Duodenal mucosa (tissue), 2 donors: ENCODE data around the gene MGLL.
A peak's percentile ranks its signal among the peaks of the same experiment; 100 is the strongest.

Experiments
- H3K27ac ChIP-seq: one replicate; pipeline ENCODE4 v1.7.0; 2013; ENCODE audit warnings: low read depth, low read length
- H3K27me3 ChIP-seq, 2 donors: one replicate each; pipeline ENCODE4 v1.7.0; 2013; ENCODE audit warnings: low read length in 2 of 2, control low read depth in 1 of 2; ENCODE audit not compliant: insufficient read depth in 2 of 2, control insufficient read depth in 1 of 2
- H3K36me3 ChIP-seq, 2 donors: one replicate each; pipeline ENCODE4 v1.7.0; 2013; ENCODE audit warnings: low read length in 2 of 2, control low read depth in 1 of 2; ENCODE audit not compliant: insufficient read depth in 2 of 2, control insufficient read depth in 1 of 2
- H3K4me1 ChIP-seq, 2 donors: one replicate each; pipeline ENCODE4 v1.7.0; 2013; ENCODE audit warnings: low read length in 2 of 2, control low read depth in 1 of 2; ENCODE audit not compliant: insufficient read depth in 2 of 2, control insufficient read depth in 1 of 2
- H3K4me3 ChIP-seq, 2 donors: one replicate each; pipeline ENCODE4 v1.7.0; 2013; ENCODE audit warnings: low read length in 2 of 2, low read depth in 1 of 2
- H3K9ac ChIP-seq, 2 donors: one replicate each; pipeline ENCODE4 v1.7.0; 2013; ENCODE audit warnings: low read length in 2 of 2, low read depth in 1 of 2
- H3K9me3 ChIP-seq, 2 donors: one replicate each; pipeline ENCODE4 v1.7.0; 2013; ENCODE audit warnings: low read length in 2 of 2, control low read depth in 1 of 2; ENCODE audit not compliant: control insufficient read depth in 1 of 2

MGLL gene

DNA sequence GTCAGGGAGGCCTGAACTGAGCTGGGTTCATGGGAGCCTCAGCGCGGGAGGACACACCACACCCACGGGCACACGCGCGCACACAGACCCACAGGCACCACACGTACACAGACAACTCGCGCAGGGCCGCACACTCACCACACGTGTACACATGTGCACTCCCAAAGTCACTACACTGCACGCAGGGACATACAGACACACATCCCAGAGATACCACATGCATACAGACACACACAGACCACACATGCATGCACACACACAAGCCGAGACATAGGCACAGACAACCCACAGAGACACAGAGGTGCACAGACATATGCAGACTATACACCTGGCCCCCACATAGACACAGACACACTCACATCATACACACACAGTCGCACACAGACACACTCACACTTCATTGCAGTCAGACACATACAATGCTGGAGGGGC, 1.1 kb upstream of the MGLL start:
- peaks cover 35 to 43% of the 10 kb centered on the region in 2 donors for H3K4me1 ChIP-seq
- peaks cover 0 to 2% of the 10 kb centered on the region in 2 donors for H3K9me3 ChIP-seq
- H3K9ac ChIP-seq = peak overlapping the region; percentile 22 to 76
- H3K27me3 ChIP-seq = no peaks in the 10 kb centered on the region
- H3K4me3 ChIP-seq = peak overlapping the region; percentile 45 to 81
- H3K36me3 ChIP-seq = no peaks in the 10 kb centered on the region
- no peak overlapping the region for H3K27ac ChIP-seq

DNA sequence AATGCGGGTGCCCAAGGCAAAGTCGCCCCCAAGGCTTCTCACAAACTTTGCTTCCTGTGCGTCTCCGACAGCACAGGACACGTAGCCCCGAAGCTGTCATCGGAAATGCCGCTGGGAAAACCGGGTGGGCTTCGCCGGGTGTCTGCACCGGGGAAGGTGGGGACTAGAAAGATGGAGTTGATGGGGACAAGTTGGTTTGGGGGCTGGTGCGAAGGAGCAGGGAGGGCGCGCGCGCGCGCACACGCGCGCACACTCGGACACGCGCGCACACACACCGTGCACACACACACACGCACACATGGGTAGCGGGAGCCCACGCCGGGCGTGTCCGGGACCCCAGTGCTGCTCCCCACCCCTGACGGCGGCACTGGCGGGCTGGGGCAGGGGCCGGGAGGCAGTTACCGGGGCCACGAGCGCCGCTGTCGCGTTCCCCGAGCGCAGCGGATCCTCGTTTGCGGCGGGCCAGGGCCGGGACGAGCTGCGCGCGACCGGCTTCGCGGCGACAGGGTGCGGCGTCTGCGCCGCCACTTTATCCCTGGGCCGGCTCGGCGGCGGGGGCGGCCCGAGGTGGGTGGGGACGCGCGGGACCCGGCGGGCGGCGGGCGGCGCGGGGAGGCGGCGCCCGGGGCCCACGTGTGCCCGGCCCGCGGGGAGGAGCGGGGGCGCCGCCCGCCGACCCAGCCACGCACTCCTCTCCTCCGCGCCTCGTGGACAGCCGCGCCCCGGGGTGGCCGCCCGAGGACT, 539 bp upstream of the MGLL start:
- H3K4me1 ChIP-seq = peaks cover 37 to 49% of the 10 kb centered on the region in 2 donors
- peak overlapping the region; percentile 57 for H3K27ac ChIP-seq
- peak overlapping the region; percentile 91 to 94 for H3K4me3 ChIP-seq
- H3K9ac ChIP-seq = peak overlapping the region; percentile 86 to 89
- H3K27me3 ChIP-seq = no peaks in the 10 kb centered on the region
- no peaks in the 10 kb centered on the region for H3K36me3 ChIP-seq
- peaks cover 0 to 2% of the 10 kb centered on the region in 2 donors for H3K9me3 ChIP-seq

DNA sequence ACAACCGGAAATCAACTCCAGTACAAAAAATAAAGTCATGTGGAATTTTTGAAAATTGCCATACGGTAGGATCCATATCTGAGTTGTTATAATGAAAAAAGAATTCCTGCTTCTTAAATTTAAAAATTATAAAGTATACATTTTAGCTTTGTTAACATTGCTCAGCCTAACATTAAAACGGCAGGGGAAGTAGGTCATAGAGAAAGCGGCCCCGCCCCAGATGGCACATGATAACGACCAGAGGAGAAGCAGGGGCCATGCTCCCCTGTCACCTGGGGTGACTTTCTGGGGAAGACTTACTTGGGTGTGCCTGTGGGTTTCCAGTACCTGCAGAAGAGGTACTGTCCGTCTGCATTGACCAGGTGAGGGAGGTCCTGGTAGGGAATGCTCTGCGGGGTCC, 921 bp downstream of the MGLL start:
- H3K4me1 ChIP-seq = peaks cover 51 to 63% of the 10 kb centered on the region in 2 donors
- H3K9ac ChIP-seq = peak overlapping the region; percentile 86 to 89
- H3K27ac ChIP-seq = peak overlapping the region; percentile 79
- H3K36me3 ChIP-seq = peaks cover 0 to 4% of the 10 kb centered on the region in 2 donors
- H3K4me3 ChIP-seq = peak overlapping the region; percentile 91 to 94
- H3K27me3 ChIP-seq = no peaks in the 10 kb centered on the region
- no peaks in the 10 kb centered on the region for H3K9me3 ChIP-seq

DNA sequence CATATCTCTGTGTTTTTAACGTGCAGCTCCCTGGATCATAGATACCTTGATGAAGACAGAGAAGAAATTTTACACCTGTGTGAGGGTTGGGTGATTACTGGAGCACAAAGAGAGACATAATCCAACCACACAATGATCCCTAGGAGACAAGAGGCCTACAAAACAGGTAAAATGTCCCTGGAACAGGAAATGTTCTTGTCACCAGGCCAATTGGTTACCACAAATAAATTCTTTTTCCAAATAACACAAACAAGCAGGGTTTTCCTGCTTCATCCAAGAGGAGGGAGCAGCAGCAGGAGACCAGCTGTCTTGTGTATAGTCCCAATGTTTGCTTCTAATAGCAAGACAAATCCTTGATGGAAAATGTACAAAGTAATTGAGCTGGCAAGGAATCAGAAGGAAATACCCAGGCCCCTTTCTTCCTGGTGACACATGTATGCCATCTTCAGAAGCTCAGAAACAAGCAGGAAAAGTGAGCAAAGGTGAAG, 1.4 kb downstream of the MGLL start:
- H3K4me1 ChIP-seq = peaks cover 56 to 68% of the 10 kb centered on the region in 2 donors
- H3K36me3 ChIP-seq = peaks cover 0 to 4% of the 10 kb centered on the region in 2 donors
- no peaks in the 10 kb centered on the region for H3K27me3 ChIP-seq
- peak overlapping the region; percentile 79 for H3K27ac ChIP-seq
- peak overlapping the region; percentile 33 to 38 for H3K4me3 ChIP-seq
- H3K9ac ChIP-seq = peak overlapping the region; percentile 33 to 89
- H3K9me3 ChIP-seq = no peaks in the 10 kb centered on the region

DNA sequence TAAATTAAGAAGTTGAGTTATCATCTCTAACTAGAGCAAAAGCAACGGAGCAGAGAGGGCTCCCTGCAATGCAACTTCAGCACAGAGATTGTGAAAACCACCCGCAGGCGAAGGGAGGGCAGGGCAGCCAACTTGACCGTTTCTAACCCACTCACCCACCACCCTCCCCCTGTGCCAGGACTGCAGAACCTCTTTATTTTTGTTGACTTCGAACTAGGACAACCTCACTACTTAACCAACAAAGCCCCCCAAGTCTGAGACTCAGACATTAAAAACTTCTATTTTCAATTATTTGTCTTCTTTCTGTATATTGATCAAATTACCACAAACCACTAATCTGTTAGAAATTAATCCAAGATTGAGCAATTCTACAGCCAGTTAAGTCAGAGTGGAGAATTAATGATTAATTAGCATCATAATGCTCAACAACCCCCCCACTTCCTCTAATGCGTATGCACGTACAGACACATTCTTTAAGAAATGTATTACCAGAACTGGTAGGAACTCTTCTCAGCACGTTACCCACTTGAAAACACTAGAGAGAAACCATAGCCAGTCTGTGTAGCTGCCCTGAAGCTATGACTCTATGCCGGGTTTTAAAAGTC, 2.0 kb downstream of the MGLL start:
- Histone ChIP-seq H3K4me3 (peak overlapping the region; percentile 33 to 38), H3K9me3 (no peaks in the 10 kb centered on the region), H3K36me3 (peaks cover 0 to 4% of the 10 kb centered on the region in 2 donors), H3K4me1 (peaks cover 61 to 73% of the 10 kb centered on the region in 2 donors), H3K9ac (peak overlapping the region; percentile 1 to 89), H3K27me3 (no peaks in the 10 kb centered on the region), H3K27ac (peak overlapping the region; percentile 79)

DNA sequence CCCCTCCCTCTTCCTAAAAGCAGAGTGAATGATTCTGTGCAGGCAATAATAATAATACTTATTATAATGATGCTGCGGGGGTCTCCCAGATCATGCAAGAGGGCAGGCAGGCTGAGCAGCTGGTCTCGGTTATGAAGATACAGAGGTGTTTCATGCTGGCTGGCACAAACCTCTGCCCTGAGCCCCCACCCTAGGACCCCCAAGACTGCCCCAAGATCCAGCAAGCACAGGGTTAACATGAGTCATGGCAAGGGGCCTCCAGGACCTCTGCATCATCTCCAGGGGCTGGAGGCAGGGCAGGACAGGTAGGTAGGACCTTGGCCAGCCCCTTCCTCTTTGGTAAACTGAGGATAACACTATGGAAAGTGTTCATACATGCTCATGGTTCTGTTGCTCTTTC, 2.7 kb downstream of the MGLL start:
- Histone ChIP-seq H3K9me3 (no peaks in the 10 kb centered on the region), H3K27ac (no peak overlapping the region), H3K9ac (peak overlapping the region; percentile 1 to 89), H3K4me3 (peak overlapping the region; percentile 13 to 33), H3K36me3 (peaks cover 0 to 9% of the 10 kb centered on the region in 2 donors), H3K27me3 (no peaks in the 10 kb centered on the region), H3K4me1 (peaks cover 68 to 80% of the 10 kb centered on the region in 2 donors)

DNA sequence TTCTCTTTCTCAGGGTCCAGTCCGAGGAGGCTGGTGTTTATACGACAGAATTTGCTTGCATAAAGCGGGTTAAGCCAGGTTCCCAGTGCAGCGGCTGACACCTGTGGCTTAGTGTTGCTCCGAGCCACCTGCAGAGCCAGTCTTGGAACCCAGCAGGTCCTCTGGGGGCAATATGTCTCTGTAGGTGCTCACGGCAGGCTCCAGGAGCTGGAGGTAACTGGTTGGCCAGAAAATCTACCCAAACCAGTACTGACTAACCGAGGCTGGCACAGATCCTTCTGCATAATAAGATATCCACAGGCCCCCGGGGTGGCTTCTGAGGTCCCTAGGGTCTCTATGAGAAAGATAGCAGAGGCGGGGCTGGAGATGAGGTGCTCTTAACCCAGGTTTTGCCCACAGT, 3.2 kb downstream of the MGLL start:
- no peaks in the 10 kb centered on the region for H3K9me3 ChIP-seq
- H3K4me3 ChIP-seq = peak overlapping the region in 1 of 2 donors; percentile 9
- H3K9ac ChIP-seq = peak overlapping the region in 1 of 2 donors; percentile 4
- peaks cover 0 to 9% of the 10 kb centered on the region in 2 donors for H3K36me3 ChIP-seq
- peaks cover 74 to 86% of the 10 kb centered on the region in 2 donors for H3K4me1 ChIP-seq
- no peak overlapping the region for H3K27ac ChIP-seq
- H3K27me3 ChIP-seq = no peaks in the 10 kb centered on the region

DNA sequence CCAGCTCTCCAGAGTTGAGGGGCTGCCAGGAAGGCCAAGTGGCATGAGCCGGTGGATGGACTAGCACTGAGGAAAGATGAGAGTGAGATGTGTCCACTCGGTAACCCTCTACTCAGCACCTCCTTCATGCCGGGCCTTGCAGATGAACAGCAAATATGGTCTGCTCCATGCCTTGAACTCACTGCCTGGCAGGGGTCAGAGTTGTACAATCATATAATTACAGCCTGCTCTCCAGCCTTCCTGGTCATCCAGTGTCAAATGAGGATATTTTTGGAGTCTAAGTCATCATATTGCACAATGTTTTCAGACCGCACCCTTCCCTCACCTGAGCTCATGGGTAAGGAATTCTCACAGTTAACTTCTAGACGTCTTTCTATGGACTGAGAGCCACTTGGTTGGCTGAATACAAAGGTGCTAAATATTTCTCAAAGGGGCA, 4.9 kb downstream of the MGLL start:
- peak overlapping the region; percentile 20 to 44 for H3K9ac ChIP-seq
- peaks cover 78 to 82% of the 10 kb centered on the region in 2 donors for H3K4me1 ChIP-seq
- H3K27ac ChIP-seq = peak overlapping the region; percentile 63
- no peaks in the 10 kb centered on the region for H3K9me3 ChIP-seq
- peaks cover 0 to 14% of the 10 kb centered on the region in 2 donors for H3K36me3 ChIP-seq
- no peak overlapping the region for H3K4me3 ChIP-seq
- H3K27me3 ChIP-seq = no peaks in the 10 kb centered on the region

DNA sequence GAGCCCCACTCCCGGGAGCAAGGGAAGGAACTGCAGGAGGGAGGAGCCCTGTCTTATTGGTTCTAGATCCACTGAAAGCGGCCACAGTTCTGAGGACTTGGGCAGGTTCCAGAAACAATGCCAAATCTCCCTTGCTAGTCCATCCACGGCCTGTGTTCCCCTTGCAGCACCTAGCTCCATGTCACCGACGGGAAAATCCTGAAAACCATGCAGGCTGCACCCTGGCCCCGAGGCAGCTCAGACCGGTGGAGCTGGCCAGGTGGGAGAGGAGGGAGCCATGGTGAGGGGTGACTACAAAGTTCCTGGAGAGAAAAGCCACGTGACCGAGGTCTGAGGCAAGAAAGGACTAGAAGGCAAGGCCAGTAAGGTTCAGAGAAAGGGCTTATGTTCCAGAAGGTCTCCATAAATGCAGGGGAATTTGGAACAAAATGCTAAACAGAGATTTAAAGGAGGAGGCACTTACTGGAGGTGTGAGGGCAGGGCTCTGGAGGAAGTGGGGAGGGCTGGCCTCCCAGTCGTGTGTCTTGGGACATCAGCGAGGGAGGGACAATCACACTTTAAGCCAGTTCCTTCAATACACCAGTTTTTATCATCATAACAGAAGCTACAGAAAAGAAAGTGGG, 5.4 kb downstream of the MGLL start:
- Histone ChIP-seq H3K36me3 (peaks cover 0 to 18% of the 10 kb centered on the region in 2 donors), H3K9ac (peak overlapping the region; percentile 20 to 44), H3K9me3 (no peaks in the 10 kb centered on the region), H3K27me3 (no peaks in the 10 kb centered on the region), H3K4me1 (peaks cover 75 to 79% of the 10 kb centered on the region in 2 donors), H3K27ac (peak overlapping the region; percentile 63), H3K4me3 (peak overlapping the region; percentile 1 to 13)
